Endodermal cell (in vitro differentiated cells): ENCODE measurements around the gene CWC15. TPM values are rescaled to one million over a fixed set of nuclear protein-coding genes. Genes with fewer than 3 reads are reported as not detected.
A peak's percentile ranks its signal among the peaks of the same experiment; 100 is the strongest.

Experiments used
- DNase-seq: peaks from one replicate; pipeline ENCODE4 v3.0.0-alpha.2; 2017
- H3K27ac ChIP-seq: 2 replicates; pipeline ENCODE4 v1.5.1; 2013; ENCODE audit warnings: mild to moderate bottlenecking, low read depth, low read length, moderate library complexity
- H3K27me3 ChIP-seq: 2 replicates; pipeline ENCODE4 v1.6.1; 2013; ENCODE audit warnings: mild to moderate bottlenecking, low read length, moderate library complexity; ENCODE audit not compliant: insufficient read depth, control insufficient read depth, poor library complexity, severe bottlenecking
- H3K36me3 ChIP-seq: 2 replicates; pipeline ENCODE4 v1.7.0; 2013; ENCODE audit warnings: mild to moderate bottlenecking, low read length, moderate library complexity; ENCODE audit not compliant: control insufficient read depth, insufficient read depth
- H3K4me1 ChIP-seq: one replicate; pipeline ENCODE4 v1.7.0; 2013; ENCODE audit warnings: low read length; ENCODE audit not compliant: control insufficient read depth, insufficient read depth
- H3K4me3 ChIP-seq: 2 replicates; pipeline ENCODE4 v1.5.1; 2013; ENCODE audit warnings: mild to moderate bottlenecking, low read length, moderate library complexity
- H3K9ac ChIP-seq: 2 replicates; pipeline ENCODE4 v1.6.1; 2013; ENCODE audit warnings: mild to moderate bottlenecking, low read length, moderate library complexity; ENCODE audit not compliant: poor library complexity, severe bottlenecking; ENCODE audit errors: extremely low read depth
- H3K9me3 ChIP-seq: 2 replicates; pipeline ENCODE4 v1.6.1; 2013; ENCODE audit warnings: mild to moderate bottlenecking, low read length, moderate library complexity; ENCODE audit not compliant: control insufficient read depth
- H3K27ac Mint-ChIP-seq: 2 replicates; pipeline ENCODE4 v1.8.0; 2020; ENCODE audit warnings: mixed read lengths
- H3K27me3 Mint-ChIP-seq: 2 replicates; pipeline ENCODE4 v1.8.0; 2021; ENCODE audit warnings: mild to moderate bottlenecking, mixed read lengths; ENCODE audit not compliant: insufficient read depth
- H3K36me3 Mint-ChIP-seq: 2 replicates; pipeline ENCODE4 v1.8.0; 2020; ENCODE audit warnings: low read depth, mixed read lengths
- H3K4me1 Mint-ChIP-seq: 2 replicates; pipeline ENCODE4 v1.8.0; 2020; ENCODE audit warnings: mixed read lengths
- H3K4me3 Mint-ChIP-seq: 2 replicates; pipeline ENCODE4 v1.8.0; 2020; ENCODE audit warnings: mild to moderate bottlenecking, moderate library complexity, mixed read lengths
- H3K9me3 Mint-ChIP-seq: 2 replicates; pipeline ENCODE4 v1.8.0; 2020; ENCODE audit warnings: mild to moderate bottlenecking, mixed read lengths
- CTCF ChIP-seq: fragments of 200-600 bp; sonication (generic); conservative IDR thresholded peaks from 2 replicates; pipeline ENCODE4 v1.5.0; 2021; ENCODE audit warnings: antibody characterized with exemption, mild to moderate bottlenecking
- whole genome bisulfite sequencing, 2 experiments: methylation state at CpG; one replicate each; pipeline versions ENCODE4 v1.1.5 to v1.1.7; 2013; ENCODE audit warnings: missing lambda C conversion rate in 2 of 2, mixed read lengths in 1 of 2; ENCODE audit not compliant: insufficient coverage in 1 of 2, insufficient read length in 1 of 2; 5-methylcytosine and 5-hydroxymethylcytosine counted together
- total RNA-seq, 2 donors: library from RNA; stranded (reverse); fragmentation: NEBNext Ultra II Directional in 1 of 2; extraction: Animal tissue kit (Norgen Biotek cat#: 25700) in 1 of 2; gene quantifications; 2 replicates in 1 of 2; 3 replicates in 1 of 2; pipeline ENCODE4 v1.2.1, GENCODE V29; 2021

Gene CWC15
- total RNA-seq, 2 donors from 2014 or later = 73.9 to 81.4 TPM

GRCh38 chr11:94968334-94968958 is 4.9 kb downstream of the CWC15 start:
- H3K4me1 ChIP-seq = no peaks in the 10 kb centered on the region
- Mint-ChIP-seq H3K9me3 (no peaks in the 10 kb centered on the region), H3K4me3 (no peak overlapping the region), H3K27ac (no peak overlapping the region), H3K36me3 (peaks cover 65% of the 10 kb centered on the region), H3K4me1 (peaks cover 3% of the 10 kb centered on the region), H3K27me3 (no peaks in the 10 kb centered on the region)
- no peak overlapping the region for H3K9ac ChIP-seq
- no peak overlapping the region for H3K27ac ChIP-seq
- 100% methylated on average over 1 of the region's 1 CpG; no CpG with 5 or more reads in 1 of the 2 experiments for WGBS, 2 experiments
- peaks cover 82% of the 10 kb centered on the region for H3K36me3 ChIP-seq
- peak; percentile 81 for TF ChIP-seq CTCF
- H3K9me3 ChIP-seq = no peaks in the 10 kb centered on the region
- DNase-seq = no peak
- no peaks in the 10 kb centered on the region for H3K27me3 ChIP-seq
- H3K4me3 ChIP-seq = no peak overlapping the region

GRCh38 chr11:94964934-94965333 is 8.4 kb downstream of the CWC15 start:
- Histone ChIP-seq H3K9ac (no peak overlapping the region), H3K4me3 (no peak overlapping the region), H3K27me3 (no peaks in the 10 kb centered on the region), H3K27ac (no peak overlapping the region), H3K9me3 (no peaks in the 10 kb centered on the region), H3K4me1 (no peaks in the 10 kb centered on the region), H3K36me3 (peaks cover 85% of the 10 kb centered on the region)
- no peak overlapping the region for H3K27ac Mint-ChIP-seq
- H3K9me3 Mint-ChIP-seq = no peaks in the 10 kb centered on the region
- 92 to 100% methylated on average over 2 to 4 of the region's 4 CpGs for whole genome bisulfite sequencing, 2 experiments
- no peaks in the 10 kb centered on the region for H3K27me3 Mint-ChIP-seq
- H3K36me3 Mint-ChIP-seq = peaks cover 59% of the 10 kb centered on the region
- H3K4me1 Mint-ChIP-seq = no peaks in the 10 kb centered on the region
- no peak for DNase-seq
- peak; percentile 34 for TF ChIP-seq CTCF
- no peak overlapping the region for H3K4me3 Mint-ChIP-seq

- H3K4me3 ChIP-seq = no peak overlapping the region
- Mint-ChIP-seq H3K9me3 (no peaks in the 10 kb centered on the region), H3K36me3 (peaks cover 38% of the 10 kb centered on the region), H3K27me3 (no peaks in the 10 kb centered on the region), H3K4me1 (no peaks in the 10 kb centered on the region), H3K27ac (no peak overlapping the region), H3K4me3 (no peak overlapping the region)
- peaks cover 53% of the 10 kb centered on the region for H3K36me3 ChIP-seq
- H3K9me3 ChIP-seq = no peaks in the 10 kb centered on the region
- no peak for TF ChIP-seq CTCF
- H3K27me3 ChIP-seq = no peaks in the 10 kb centered on the region
- WGBS, 2 experiments = 90% methylated on average over 1 of the region's 1 CpG; no CpG with 5 or more reads in 1 of the 2 experiments
- DNase-seq = no peak
- H3K4me1 ChIP-seq = no peaks in the 10 kb centered on the region
- H3K9ac ChIP-seq = no peak overlapping the region
- H3K27ac ChIP-seq = no peak overlapping the region
Measured at GRCh38 chr11:94961255-94961654, 12.1 kb downstream of the CWC15 start.
